MM.1S (cell line): ENCODE data around the gene SORL1-AS1.

Experiments used
- DNase-seq: peaks from one replicate; pipeline ENCODE4 v3.0.0-alpha.2; 2015
- H2AFZ ChIP-seq: fragments of 300-600 bp; sonication (generic); 2 replicates; pipeline ENCODE4 v1.6.0; 2016; ENCODE audit warnings: antibody characterized with exemption, low read length
- H3F3A ChIP-seq: fragments of 300-600 bp; sonication (generic); 2 replicates; pipeline ENCODE4 v1.6.1; 2016; ENCODE audit warnings: mild to moderate bottlenecking, antibody characterized with exemption, low read length, moderate library complexity, mixed read lengths; ENCODE audit not compliant: insufficient read depth
- H3K27ac ChIP-seq: fragments of 300-600 bp; sonication (generic); 2 replicates; pipeline ENCODE4 v1.5.1; 2016; ENCODE audit warnings: mild to moderate bottlenecking, low read length
- H3K27me3 ChIP-seq: fragments of 300-600 bp; sonication (generic); replicated peaks from 2 replicates; pipeline ENCODE4 v1.6.0; 2016; ENCODE audit warnings: low read length; ENCODE audit not compliant: insufficient read depth
- H3K36me3 ChIP-seq: fragments of 300-600 bp; sonication (generic); replicated peaks from 2 replicates; pipeline ENCODE4 v1.6.1; 2016; ENCODE audit warnings: mild to moderate bottlenecking, low read length, mixed read lengths; ENCODE audit not compliant: insufficient read depth
- H3K4me1 ChIP-seq: fragments of 300-600 bp; sonication (generic); 2 replicates; pipeline ENCODE4 v1.6.1; 2016; ENCODE audit warnings: low read length, mixed read lengths
- H3K4me2 ChIP-seq: fragments of 300-600 bp; sonication (generic); 2 replicates; pipeline ENCODE4 v1.6.0; 2016; ENCODE audit warnings: low read depth, low read length
- H3K4me3 ChIP-seq: fragments of 300-600 bp; sonication (generic); 2 replicates; pipeline ENCODE4 v1.5.1; 2016; ENCODE audit warnings: low read length, mixed read lengths
- H3K79me2 ChIP-seq: fragments of 300-600 bp; sonication (generic); 2 replicates; pipeline ENCODE4 v1.6.1; 2016; ENCODE audit warnings: mixed run types, low read length, mixed read lengths
- H3K9ac ChIP-seq: fragments of 300-600 bp; sonication (generic); 2 replicates; pipeline ENCODE4 v1.6.1; 2016; ENCODE audit warnings: low read length, mixed read lengths
- H3K9me2 ChIP-seq: fragments of 300-600 bp; sonication (generic); replicated peaks from 2 replicates; pipeline ENCODE4 v1.6.1; 2016; ENCODE audit warnings: mild to moderate bottlenecking, low read length, mixed read lengths; ENCODE audit not compliant: insufficient read depth
- H3K9me3 ChIP-seq: fragments of 300-600 bp; sonication (generic); replicated peaks from 2 replicates; pipeline ENCODE4 v1.6.1; 2016; ENCODE audit warnings: mild to moderate bottlenecking, low read length, mixed read lengths; ENCODE audit not compliant: insufficient read depth
- H4K20me1 ChIP-seq: fragments of 300-600 bp; sonication (generic); 2 replicates; pipeline ENCODE4 v1.6.1; 2016; ENCODE audit warnings: mild to moderate bottlenecking, low read length, moderate library complexity, mixed read lengths; ENCODE audit not compliant: insufficient read depth
- CTCF ChIP-seq: fragments of 300-600 bp; sonication (generic); IDR thresholded peaks from 2 replicates; pipeline ENCODE4 v1.5.1; 2016; ENCODE audit warnings: antibody characterized with exemption, low read length, mixed read lengths
- EZH2 ChIP-seq: fragments of 300-600 bp; sonication (generic); optimal IDR thresholded peaks from 2 replicates; pipeline ENCODE3; 2017; ENCODE audit warnings: low read depth, mild to moderate bottlenecking, antibody characterized with exemption, low read length, mixed read lengths
- EZH2phosphoT487 ChIP-seq: fragments of 300-600 bp; sonication (generic); IDR thresholded peaks from 2 replicates; pipeline ENCODE4 v1.6.1; 2018; ENCODE audit warnings: antibody characterized with exemption, low read length

The SORL1-AS1 gene

GRCh38 chr11:121474680-121475079, 21.9 kb upstream of the SORL1-AS1 start:
- Histone ChIP-seq H3K79me2 (no peaks in the 10 kb centered on the region), H3K27ac (no peak overlapping the region), H4K20me1 (no peaks in the 10 kb centered on the region)

GRCh38 chr11:121473064-121473777, 20.5 kb upstream of the SORL1-AS1 start:
- H3K27me3 ChIP-seq = no peaks in the 10 kb centered on the region
- DNase-seq = no peak
- H3K9me2 ChIP-seq = no peaks in the 10 kb centered on the region
- no peak overlapping the region for H3K9ac ChIP-seq
- H2AFZ ChIP-seq = no peak overlapping the region
- H3F3A ChIP-seq = no peaks in the 10 kb centered on the region
- no peak for TF ChIP-seq EZH2
- H3K79me2 ChIP-seq = no peaks in the 10 kb centered on the region
- no peaks in the 10 kb centered on the region for H3K4me1 ChIP-seq
- no peak overlapping the region for H3K4me3 ChIP-seq
- H3K9me3 ChIP-seq = no peaks in the 10 kb centered on the region
- no peaks in the 10 kb centered on the region for H4K20me1 ChIP-seq
- H3K36me3 ChIP-seq = no peaks in the 10 kb centered on the region
- no peak overlapping the region for H3K4me2 ChIP-seq
- no peak overlapping the region for H3K27ac ChIP-seq

More at GRCh38 chr11:121474680-121475079, 21.9 kb upstream of the SORL1-AS1 start:
- H3K4me2 ChIP-seq = no peak overlapping the region
- H3F3A ChIP-seq = no peaks in the 10 kb centered on the region
- H3K9me2 ChIP-seq = no peaks in the 10 kb centered on the region
- H3K4me3 ChIP-seq = no peak overlapping the region
- DNase-seq = no peak
- no peak overlapping the region for H3K9ac ChIP-seq
- H2AFZ ChIP-seq = no peak overlapping the region
- no peaks in the 10 kb centered on the region for H3K36me3 ChIP-seq
- H3K9me3 ChIP-seq = no peaks in the 10 kb centered on the region
- H3K4me1 ChIP-seq = no peaks in the 10 kb centered on the region
- no peaks in the 10 kb centered on the region for H3K27me3 ChIP-seq
- no peak for TF ChIP-seq EZH2
- TF ChIP-seq EZH2phosphoT487 = no peak
- TF ChIP-seq CTCF = no peak

GRCh38 chr11:121472312-121472711, 19.5 kb upstream of the SORL1-AS1 start:
- Histone ChIP-seq H3K79me2 (no peaks in the 10 kb centered on the region), H3K9me2 (no peaks in the 10 kb centered on the region), H2AFZ (no peak overlapping the region), H3K36me3 (no peaks in the 10 kb centered on the region), H3K4me3 (no peak overlapping the region), H3K9me3 (no peaks in the 10 kb centered on the region), H3K4me1 (no peaks in the 10 kb centered on the region), H3K9ac (no peak overlapping the region), H4K20me1 (no peaks in the 10 kb centered on the region), H3K27ac (no peak overlapping the region), H3F3A (no peaks in the 10 kb centered on the region), H3K4me2 (no peak overlapping the region), H3K27me3 (no peaks in the 10 kb centered on the region)
- no peak for TF ChIP-seq CTCF
- no peak for TF ChIP-seq EZH2phosphoT487
- no peak for TF ChIP-seq EZH2
- DNase-seq = no peak

GRCh38 chr11:121471167-121471566, 18.4 kb upstream of the SORL1-AS1 start:
- H3K27ac ChIP-seq = no peak overlapping the region
- no peaks in the 10 kb centered on the region for H3K9me3 ChIP-seq
- no peak overlapping the region for H2AFZ ChIP-seq
- no peaks in the 10 kb centered on the region for H3F3A ChIP-seq
- no peak overlapping the region for H3K9ac ChIP-seq
- no peak for TF ChIP-seq EZH2phosphoT487
- no peak for TF ChIP-seq CTCF
- TF ChIP-seq EZH2 = no peak
- no peaks in the 10 kb centered on the region for H3K9me2 ChIP-seq
- H4K20me1 ChIP-seq = no peaks in the 10 kb centered on the region
- H3K4me2 ChIP-seq = no peak overlapping the region
- no peaks in the 10 kb centered on the region for H3K27me3 ChIP-seq
- H3K79me2 ChIP-seq = no peaks in the 10 kb centered on the region
- no peak for DNase-seq
- H3K4me3 ChIP-seq = no peak overlapping the region
- H3K36me3 ChIP-seq = no peaks in the 10 kb centered on the region
- H3K4me1 ChIP-seq = no peaks in the 10 kb centered on the region
